Prostate gland (tissue), 2 donors: ENCODE data around the gene SRI. TPM values are rescaled to one million over a fixed set of nuclear protein-coding genes. Genes with fewer than 3 reads are reported as not detected.

Source experiments
- DNase-seq: peaks from one replicate; pipeline ENCODE4 v3.0.0-alpha.2; 2019; ENCODE audit warnings: low spot score
- H3K27ac ChIP-seq, 2 donors: fragments of 200-600 bp; sonication (generic); 2 replicates each; pipeline ENCODE4 v1.5.1; 2017 to 2019
- H3K27me3 ChIP-seq: fragments of 200-600 bp; sonication (generic); replicated peaks from 2 replicates; pipeline ENCODE4 v1.5.1; 2019; ENCODE audit not compliant: insufficient read depth
- H3K36me3 ChIP-seq, 2 donors: fragments of 200-600 bp; sonication (generic); 1 replicate in 1 of 2; 2 replicates in 1 of 2; pipeline versions ENCODE4 v1.5.1 to v1.8.1; 2017 to 2019
- H3K4me1 ChIP-seq: fragments of 200-600 bp; sonication (generic); replicated peaks from 2 replicates; pipeline ENCODE4 v1.5.1; 2019
- H3K4me3 ChIP-seq, 2 donors: fragments of 200-600 bp; sonication (generic); 2 replicates each; pipeline ENCODE4 v1.5.1; 2017 to 2019
- H3K9me3 ChIP-seq: fragments of 200-600 bp; sonication (generic); 2 replicates; pipeline ENCODE4 v1.5.1; 2017
- POLR2A ChIP-seq: fragments of 450-650 bp; IDR thresholded peaks from one replicate; pipeline ENCODE4 v1.6.1; 2016; ENCODE audit warnings: antibody characterized with exemption, mild to moderate bottlenecking
- POLR2AphosphoS5 ChIP-seq: sonication (generic); formaldehyde crosslinking; IDR thresholded peaks from one replicate; pipeline ENCODE4 v1.6.1; 2017; ENCODE audit warnings: antibody characterized with exemption
- WGBS: methylation state at CpG from one replicate; pipeline ENCODE4 v1.1.5; 2018; 5-methylcytosine and 5-hydroxymethylcytosine counted together
- intact Hi-C: fragments of 100-400 bp; cut with DNase I; formaldehyde crosslinking; loops from one replicate; pipeline ENCODE4 v1.14.2; 2022
- total RNA-seq, 2 donors: library from RNA; depleted of rRNA; stranded (reverse); fragments of >200 nt; gene quantifications; one replicate each; pipeline ENCODE4 v1.1.0, GENCODE V29; 2016
- TF ChIP-seq, protein P1 (sequence below), 4 experiments: fragments of 200-600 bp in 2 of 4; fragments of 450-650 bp in 2 of 4; sonication (generic) in 2 of 4; IDR thresholded peaks; 1 replicate in 3 of 4; 2 replicates in 1 of 4; pipeline ENCODE4 v1.5.1; 2016 to 2019; ENCODE audit warnings: antibody characterized with exemption in 4 of 4, mild to moderate bottlenecking in 2 of 4, moderate library complexity in 2 of 4

Gene SRI
- total RNA-seq, 2 donors from 2014 or later: 61.9 to 78.8 TPM

- Histone ChIP-seq H3K27me3 (no peaks in the 10 kb centered on the region), H3K4me1 (no peaks in the 10 kb centered on the region), H3K36me3 (peaks cover 0 to 8% of the 10 kb centered on the region in 2 donors), H3K9me3 (no peaks in the 10 kb centered on the region), H3K4me3 (no peak overlapping the region), H3K27ac (no peak overlapping the region)
- TF ChIP-seq, protein P1, sequence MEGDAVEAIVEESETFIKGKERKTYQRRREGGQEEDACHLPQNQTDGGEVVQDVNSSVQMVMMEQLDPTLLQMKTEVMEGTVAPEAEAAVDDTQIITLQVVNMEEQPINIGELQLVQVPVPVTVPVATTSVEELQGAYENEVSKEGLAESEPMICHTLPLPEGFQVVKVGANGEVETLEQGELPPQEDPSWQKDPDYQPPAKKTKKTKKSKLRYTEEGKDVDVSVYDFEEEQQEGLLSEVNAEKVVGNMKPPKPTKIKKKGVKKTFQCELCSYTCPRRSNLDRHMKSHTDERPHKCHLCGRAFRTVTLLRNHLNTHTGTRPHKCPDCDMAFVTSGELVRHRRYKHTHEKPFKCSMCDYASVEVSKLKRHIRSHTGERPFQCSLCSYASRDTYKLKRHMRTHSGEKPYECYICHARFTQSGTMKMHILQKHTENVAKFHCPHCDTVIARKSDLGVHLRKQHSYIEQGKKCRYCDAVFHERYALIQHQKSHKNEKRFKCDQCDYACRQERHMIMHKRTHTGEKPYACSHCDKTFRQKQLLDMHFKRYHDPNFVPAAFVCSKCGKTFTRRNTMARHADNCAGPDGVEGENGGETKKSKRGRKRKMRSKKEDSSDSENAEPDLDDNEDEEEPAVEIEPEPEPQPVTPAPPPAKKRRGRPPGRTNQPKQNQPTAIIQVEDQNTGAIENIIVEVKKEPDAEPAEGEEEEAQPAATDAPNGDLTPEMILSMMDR (IDR thresholded peaks at IDR 0.05): no peak
- TF ChIP-seq POLR2A (no peak), POLR2AphosphoS5 (no peak)
- intact Hi-C loops: no loop called here
- no peak for DNase-seq
- WGBS: 87% methylated on average over 3 of the region's 3 CpGs
These were observed 11.3 kb downstream of the SRI start for GRCh38 chr7:88208521-88208920.

DNA sequence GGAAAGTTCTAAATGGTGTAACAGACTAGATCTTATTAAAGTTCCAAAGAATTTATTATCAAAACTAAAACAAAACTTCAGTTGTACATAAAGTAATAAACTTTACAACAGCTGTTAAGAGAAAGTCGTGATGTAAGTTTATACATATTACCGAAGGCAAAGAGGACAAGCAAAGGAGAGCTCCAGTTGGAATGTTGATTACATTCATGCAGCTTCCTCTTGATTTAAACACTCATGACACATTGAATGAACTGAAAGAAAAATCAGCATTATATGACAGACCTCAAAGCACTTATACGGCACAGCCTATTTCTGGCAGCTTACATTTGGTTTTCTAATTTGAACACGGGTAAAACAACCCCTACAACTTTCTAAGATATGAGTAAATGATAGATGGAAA is 13.6 kb downstream of the SRI start:
- no peak overlapping the region for H3K4me3 ChIP-seq
- intact Hi-C loops: no loop called here
- H3K27ac ChIP-seq: no peak overlapping the region
- 65% methylated on average over 4 of the region's 4 CpGs for WGBS
- H3K36me3 ChIP-seq: peaks cover 0 to 9% of the 10 kb centered on the region in 2 donors
- no peak for DNase-seq
- H3K27me3 ChIP-seq: no peaks in the 10 kb centered on the region
- no peaks in the 10 kb centered on the region for H3K4me1 ChIP-seq
- H3K9me3 ChIP-seq: no peaks in the 10 kb centered on the region
- TF ChIP-seq, protein P1 (IDR thresholded peaks at IDR 0.05): no peak
- TF ChIP-seq POLR2A: no peak
- no peak for TF ChIP-seq POLR2AphosphoS5

DNA sequence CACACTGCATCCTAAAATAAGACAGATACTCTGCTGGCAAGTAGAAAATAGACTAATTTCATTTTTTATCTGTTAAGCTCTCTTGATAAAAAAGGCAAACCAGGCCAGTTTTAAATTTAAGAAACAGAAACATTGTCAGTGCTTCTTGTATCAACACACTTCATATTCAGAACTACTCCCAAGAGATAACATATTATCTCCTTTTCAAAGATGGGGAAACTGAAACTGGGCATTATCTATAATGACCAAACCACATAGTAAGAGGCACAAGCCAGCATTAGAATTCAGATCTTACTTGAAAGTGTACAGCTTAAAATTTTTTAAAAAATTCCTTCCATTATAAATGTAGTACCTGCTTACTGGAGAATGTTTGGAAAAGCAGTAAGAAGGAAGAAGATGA is 14.7 kb downstream of the SRI start:
- intact Hi-C loops: no loop called here
- no peak overlapping the region for H3K27ac ChIP-seq
- H3K36me3 ChIP-seq: peaks cover 0 to 9% of the 10 kb centered on the region in 2 donors
- H3K4me1 ChIP-seq: no peaks in the 10 kb centered on the region
- no peak for DNase-seq
- TF ChIP-seq POLR2A (no peak), POLR2AphosphoS5 (no peak)
- TF ChIP-seq, protein P1 (IDR thresholded peaks at IDR 0.05): no peak
- no peak overlapping the region for H3K4me3 ChIP-seq
- H3K9me3 ChIP-seq: no peaks in the 10 kb centered on the region
- H3K27me3 ChIP-seq: no peaks in the 10 kb centered on the region

GRCh38 chr7:88204525-88205110 is 15.2 kb downstream of the SRI start:
- DNase-seq: no peak
- H3K36me3 ChIP-seq: peaks cover 0 to 9% of the 10 kb centered on the region in 2 donors
- 95% methylated on average over 3 of the region's 3 CpGs for WGBS
- intact Hi-C loops: no loop called here
- no peak overlapping the region for H3K4me3 ChIP-seq
- no peaks in the 10 kb centered on the region for H3K27me3 ChIP-seq
- TF ChIP-seq POLR2AphosphoS5 (no peak), POLR2A (no peak)
- TF ChIP-seq, protein P1 (IDR thresholded peaks at IDR 0.05): no peak
- no peak overlapping the region for H3K27ac ChIP-seq
- H3K4me1 ChIP-seq: no peaks in the 10 kb centered on the region
- no peaks in the 10 kb centered on the region for H3K9me3 ChIP-seq

GRCh38 chr7:88203401-88203800 is 16.4 kb downstream of the SRI start:
- no peak overlapping the region for H3K4me3 ChIP-seq
- TF ChIP-seq POLR2A: no peak
- TF ChIP-seq, protein P1 (IDR thresholded peaks at IDR 0.05): no peak
- no peak for TF ChIP-seq POLR2AphosphoS5
- H3K4me1 ChIP-seq: no peaks in the 10 kb centered on the region
- no peak for DNase-seq
- H3K9me3 ChIP-seq: no peaks in the 10 kb centered on the region
- H3K36me3 ChIP-seq: peaks cover 0 to 3% of the 10 kb centered on the region in 2 donors
- no peaks in the 10 kb centered on the region for H3K27me3 ChIP-seq
- intact Hi-C loops: no loop called here
- WGBS: 90% methylated on average over 4 of the region's 4 CpGs
- H3K27ac ChIP-seq: no peak overlapping the region
